GM19351 (cell line): ENCODE results near the gene NCAPD2.

Source experiments
- ATAC-seq: cut with Tn5 transposase; IDR thresholded peaks from one replicate; pipeline ENCODE4 v1.9.1; 2021; ENCODE audit warnings: mild to moderate bottlenecking, moderate library complexity; ENCODE audit not compliant: unreplicated experiment

NCAPD2 gene

GRCh38 chr12:6562881-6563280 lies 69.0 kb downstream of the NCAPD2 start:
- ATAC-seq, result no peak

GRCh38 chr12:6563448-6564050 lies 69.6 kb downstream of the NCAPD2 start:
- no peak for ATAC-seq

DNA sequence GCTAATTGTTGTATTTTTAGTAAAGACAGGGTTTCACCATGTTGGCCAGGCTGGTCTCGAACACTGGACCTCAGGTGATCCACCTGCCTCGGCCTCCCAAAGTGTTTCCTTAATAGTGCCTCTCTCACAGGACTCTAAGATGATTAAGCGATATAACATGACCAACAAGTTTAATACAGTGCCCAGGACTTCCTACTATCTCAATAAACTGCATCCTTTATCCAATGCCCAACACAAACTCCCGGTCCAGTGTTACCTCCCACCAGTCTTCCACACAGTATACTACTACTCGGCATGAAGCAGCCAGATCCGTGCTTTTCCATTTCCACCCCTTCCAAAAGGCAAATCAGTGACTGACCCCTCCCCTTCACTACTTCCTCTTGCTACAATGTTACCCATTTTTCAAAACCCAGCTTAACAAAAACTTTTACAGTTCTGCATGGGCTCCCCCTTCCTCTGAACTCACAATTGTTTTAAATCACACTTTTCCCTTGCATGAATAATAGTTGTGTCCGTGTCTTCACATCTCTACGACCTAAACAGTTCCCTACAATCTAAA lies 73.3 kb downstream of the NCAPD2 start:
- no peak for ATAC-seq

- ATAC-seq, result no peak
Observed at GRCh38 chr12:6569312-6569711, 75.4 kb downstream of the NCAPD2 start.

GRCh38 chr12:6569786-6570185 lies 75.9 kb downstream of the NCAPD2 start:
- no peak for ATAC-seq

DNA sequence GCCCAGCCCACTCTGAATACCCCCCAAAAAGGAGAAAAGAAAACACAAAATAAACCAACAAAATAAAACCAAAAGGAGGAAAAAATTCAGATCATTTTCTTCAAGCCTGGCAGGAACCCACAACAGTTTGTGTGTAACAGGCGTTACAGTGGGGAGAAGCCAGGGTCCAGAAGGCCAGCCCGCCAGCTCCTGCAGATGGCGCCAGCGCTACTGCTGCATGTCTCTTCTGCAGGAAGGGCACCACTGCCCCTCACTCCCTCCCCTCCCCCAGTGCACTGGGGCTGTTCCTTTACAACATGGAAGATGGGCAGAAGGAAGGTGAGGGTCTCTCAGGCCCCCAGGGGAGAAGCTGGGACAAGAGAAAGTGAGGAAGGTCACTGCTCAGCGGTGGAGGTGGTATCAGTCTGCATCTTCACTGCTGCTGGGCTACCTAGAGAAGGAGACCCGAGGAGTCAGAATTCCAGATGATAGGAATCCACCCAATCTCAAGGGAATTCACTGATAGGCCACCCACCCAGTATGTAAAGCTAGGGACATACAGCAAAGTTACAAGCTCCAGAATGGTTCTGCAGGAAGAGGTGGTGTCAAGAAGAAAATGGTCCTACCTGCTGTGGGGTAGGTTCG lies 76.5 kb downstream of the NCAPD2 start:
- ATAC-seq, result no peak

- ATAC-seq, result no peak
Observed at GRCh38 chr12:6573001-6573400, 79.1 kb downstream of the NCAPD2 start.

DNA sequence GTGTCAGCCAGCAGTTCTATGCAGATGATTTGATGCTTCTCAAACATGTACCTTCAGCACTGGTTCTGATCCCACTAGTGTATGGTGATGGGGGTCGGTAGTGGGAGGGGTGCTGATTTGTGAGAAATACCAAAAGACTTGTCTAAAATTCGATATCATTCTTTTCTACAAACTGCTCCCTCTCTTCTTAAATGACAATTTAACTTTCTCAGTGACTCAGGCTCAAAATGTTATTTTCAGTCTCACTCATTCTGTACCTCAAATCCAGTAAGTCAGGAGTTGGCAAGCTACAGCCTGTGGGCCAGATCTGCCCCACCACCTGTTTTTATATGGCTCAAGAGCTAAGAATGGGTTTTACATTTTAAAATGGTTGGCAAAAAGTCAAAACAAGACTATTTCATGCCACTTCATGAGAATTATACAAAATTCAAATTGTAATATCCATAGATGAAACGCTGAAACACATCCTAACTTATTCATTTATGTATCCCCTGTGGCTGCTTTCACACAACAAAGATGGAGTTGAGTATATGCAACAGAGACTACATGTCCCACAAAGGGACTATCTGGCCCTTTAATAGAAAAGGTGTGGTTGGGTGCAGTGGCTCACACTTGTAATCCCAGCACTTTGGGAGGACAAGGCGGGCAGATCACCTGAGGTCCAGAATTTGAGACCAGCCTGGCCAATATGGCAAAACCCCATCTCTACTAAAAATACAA lies 80.8 kb downstream of the NCAPD2 start:
- ATAC-seq, result no peak

DNA sequence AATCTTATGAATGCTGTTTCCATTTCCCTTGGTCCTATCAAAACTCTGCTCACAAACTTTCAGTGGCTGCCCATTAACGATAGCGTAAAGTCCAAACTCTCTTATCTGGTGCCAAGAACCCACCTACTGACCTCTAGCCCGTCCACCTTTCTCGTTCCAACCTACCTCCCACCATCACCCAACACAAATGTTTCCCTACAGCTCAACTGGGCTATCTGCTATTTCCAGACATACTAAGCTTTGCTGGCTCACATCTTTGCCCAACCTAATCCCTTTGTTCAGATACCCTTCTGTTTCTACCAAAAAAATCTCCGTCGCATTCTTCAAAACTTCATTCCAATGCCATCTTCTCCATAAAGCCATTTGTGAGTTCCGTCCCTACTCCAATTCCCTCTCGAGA lies 81.7 kb downstream of the NCAPD2 start:
- no peak for ATAC-seq
